HG03575 (cell line): ENCODE measurements around the gene NLN.
"Not testable (repeated sequence)": the region's sequence is repeated elsewhere in the genome, so short reads cannot be mapped to it uniquely, and the experiment has no call there.

Experiments
- ATAC-seq: cut with Tn5 transposase; IDR thresholded peaks from one replicate; pipeline ENCODE4 v1.9.1; 2021; ENCODE audit not compliant: unreplicated experiment, insufficient number of reproducible peaks, low FRiP score; ENCODE audit errors: extremely low read depth

NLN gene

DNA sequence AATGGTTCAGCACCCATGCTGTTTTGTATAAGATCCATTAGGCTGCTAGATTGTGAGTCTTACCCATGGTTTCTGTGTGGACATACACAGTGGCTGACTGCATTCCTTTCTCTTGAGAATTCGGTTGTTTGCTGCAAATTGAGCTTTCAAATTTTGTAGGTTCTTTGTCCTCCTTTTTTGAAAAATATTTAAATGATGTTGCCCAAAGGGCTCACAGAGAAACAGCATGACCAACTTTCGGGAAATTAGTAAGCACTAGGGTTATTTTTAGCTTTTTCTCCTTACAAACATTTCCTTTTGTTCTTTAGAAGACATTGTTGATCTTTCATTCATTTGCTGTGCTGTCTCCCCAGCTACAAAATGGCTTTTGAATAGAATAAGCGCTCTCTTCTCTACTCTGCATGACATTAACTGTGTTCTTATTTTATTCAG lies 79.4 kb downstream of the NLN start:
- ATAC-seq, result no peak

- ATAC-seq, result no peak
Observed at GRCh38 chr5:65802080-65802479, 80.1 kb downstream of the NLN start.

GRCh38 chr5:65802820-65803219 lies 80.8 kb downstream of the NLN start:
- ATAC-seq, result no peak

DNA sequence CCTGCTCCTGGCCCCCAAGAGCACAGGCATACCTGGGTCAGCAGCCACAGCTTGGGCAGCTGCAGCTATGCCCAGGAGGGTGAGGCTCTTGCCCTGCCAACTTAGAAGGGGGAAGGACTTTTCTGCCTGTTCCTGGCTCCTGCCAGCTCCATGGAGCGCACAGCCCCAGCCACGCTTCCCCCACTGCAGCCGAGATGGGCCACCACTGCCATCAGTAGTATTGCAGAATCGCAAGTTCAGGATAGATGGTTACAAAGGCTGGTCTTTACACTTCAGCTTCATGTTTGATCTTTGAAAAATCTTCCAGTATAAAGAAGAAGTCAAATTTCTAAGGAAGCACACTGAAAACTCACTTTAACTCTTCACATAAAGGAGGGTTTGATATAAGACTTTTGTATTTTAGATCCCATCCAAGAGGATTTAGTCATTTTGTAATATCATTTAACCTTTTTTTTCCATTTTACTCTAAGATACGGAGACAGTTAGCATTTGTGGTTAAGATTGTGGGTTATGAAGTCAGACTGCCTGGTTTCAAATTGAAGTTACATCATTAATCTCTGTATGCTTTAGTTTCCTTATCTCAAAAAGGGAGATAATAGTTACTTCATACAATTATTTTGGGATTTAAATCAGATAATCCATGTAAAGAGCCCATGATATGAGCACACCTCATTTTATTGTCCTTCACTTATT lies 81.8 kb downstream of the NLN start:
- no peak for ATAC-seq

GRCh38 chr5:65805089-65805488 lies 83.1 kb downstream of the NLN start:
- no peak for ATAC-seq

DNA sequence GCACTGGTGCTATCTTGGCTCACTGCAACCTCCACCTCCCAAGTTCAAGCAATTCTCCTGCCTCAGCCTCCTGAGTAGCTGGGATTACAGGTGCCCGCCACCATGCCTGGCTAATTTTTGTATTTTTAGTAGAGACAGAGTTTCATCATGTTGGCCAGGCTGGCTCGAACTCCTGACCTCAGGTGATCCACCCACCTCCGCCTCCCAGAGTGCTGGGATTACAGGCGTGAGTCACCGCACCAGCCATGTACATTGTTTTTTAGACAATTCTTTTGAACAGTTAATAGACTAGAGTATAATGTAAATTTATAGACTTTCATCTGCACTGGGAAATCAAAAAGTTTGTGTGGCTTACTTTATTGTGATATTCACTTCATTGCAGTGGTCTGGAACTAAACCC lies 85.5 kb downstream of the NLN start:
- ATAC-seq, result not testable (repeated sequence)

GRCh38 chr5:65808251-65808741 lies 86.3 kb downstream of the NLN start:
- ATAC-seq, result no peak

- ATAC-seq, result no peak
Observed at GRCh38 chr5:65808818-65809217, 86.8 kb downstream of the NLN start.

DNA sequence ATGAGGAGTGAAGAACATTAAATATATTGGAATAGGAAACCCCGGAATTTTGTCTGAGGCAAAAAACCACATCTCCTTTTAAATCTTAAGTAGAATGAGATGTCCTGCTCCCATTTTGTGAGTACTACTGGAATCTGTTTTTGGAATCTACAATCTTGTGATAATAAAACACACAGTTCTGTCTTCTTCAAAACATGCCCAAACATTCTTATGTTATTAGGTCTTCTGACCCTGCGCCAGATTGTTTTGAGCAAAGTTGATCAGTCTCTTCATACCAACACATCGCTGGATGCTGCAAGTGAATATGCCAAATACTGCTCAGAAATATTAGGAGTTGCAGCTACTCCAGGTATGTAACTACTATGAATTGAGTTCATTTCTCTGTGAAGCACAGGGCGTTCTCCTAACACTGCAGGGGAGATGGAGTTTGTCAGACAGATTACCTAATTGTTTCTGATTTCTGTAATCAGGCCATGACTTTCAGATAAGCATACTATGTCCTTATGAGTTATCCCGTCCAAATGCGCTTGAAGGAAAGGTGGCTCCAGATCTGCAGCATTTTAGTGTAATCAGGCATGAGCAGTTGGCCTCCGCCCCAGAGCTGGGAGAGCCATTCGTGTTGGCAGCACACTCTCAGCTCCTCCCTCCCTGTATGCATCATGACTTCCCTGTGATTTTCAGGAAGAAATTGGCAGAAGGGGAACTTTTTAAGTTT lies 88.0 kb downstream of the NLN start:
- no peak for ATAC-seq

DNA sequence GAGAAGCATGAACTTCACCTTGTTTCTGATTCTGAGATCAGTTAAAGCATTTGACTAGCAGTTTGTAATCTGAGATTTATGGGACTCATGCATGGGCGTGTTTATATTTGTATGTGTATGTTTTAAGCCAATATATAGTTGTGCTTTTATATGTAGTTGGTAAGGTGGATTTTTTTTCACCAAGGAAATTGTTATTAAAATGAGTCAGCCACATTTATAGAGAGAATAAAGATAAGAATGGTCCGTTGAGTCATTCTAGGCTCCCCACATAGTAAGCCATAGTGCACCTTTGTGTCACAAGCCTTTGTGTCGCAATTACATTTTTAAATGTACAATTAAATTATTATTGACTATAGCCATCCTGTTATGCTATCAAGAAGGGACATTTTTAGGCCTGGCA lies 89.0 kb downstream of the NLN start:
- no peak for ATAC-seq

DNA sequence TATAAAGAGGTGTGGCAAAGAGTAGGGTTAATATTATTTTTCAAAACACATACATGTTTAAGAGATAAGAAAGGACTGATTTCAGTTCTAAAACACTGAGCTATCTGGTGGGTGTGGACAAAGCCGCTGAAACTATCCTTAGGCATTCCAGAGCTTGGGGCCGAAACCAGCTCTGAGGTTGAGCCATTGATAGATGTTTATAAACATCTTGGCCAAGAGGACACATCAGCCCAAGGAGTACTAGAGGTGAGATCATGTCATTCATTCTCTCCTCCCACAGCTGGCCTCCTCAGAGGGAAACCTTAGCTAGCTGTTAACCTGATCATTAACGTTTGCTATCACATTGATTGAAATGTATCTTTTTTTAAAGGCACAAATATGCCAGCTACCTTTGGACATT lies 89.9 kb downstream of the NLN start:
- no peak for ATAC-seq

DNA sequence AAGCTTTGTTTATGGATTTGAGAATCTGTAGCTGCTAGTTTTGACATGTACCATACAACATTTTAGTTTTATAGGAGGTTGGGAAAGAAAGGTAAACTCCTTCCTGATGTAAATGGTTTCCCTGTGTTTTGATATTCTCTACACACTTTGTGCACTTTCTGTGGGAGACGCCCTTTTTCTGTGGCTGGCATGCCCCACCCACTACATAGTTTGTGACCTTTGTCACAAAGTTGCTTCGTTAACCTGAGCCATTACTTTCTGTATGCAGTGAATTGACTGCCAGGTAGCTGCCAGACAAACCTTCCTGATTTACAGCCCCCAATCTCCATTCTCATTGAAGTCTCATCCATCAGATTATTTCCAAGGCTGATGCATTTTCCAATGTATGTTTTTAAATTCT lies 90.6 kb downstream of the NLN start:
- ATAC-seq, result no peak

DNA sequence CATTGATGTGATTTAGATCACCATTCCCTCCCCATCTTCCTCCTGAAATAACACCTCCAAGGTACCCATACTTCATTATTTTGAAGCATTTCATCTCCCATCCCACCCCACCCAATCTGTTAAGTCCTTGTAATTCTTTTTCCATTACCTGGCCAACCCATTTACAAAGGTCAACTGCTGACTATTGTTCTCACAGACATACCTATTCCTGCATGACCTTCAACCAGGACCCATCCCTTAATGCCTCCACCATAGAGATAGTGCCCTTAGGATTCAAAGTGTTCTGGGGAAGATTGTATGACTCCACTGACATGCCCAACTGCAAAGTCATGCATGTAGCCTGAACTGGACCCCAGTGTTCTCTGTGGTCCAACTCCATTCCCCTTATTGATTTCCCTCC lies 91.2 kb downstream of the NLN start:
- no peak for ATAC-seq

- no peak for ATAC-seq
Observed at GRCh38 chr5:65815161-65815560, 93.2 kb downstream of the NLN start.

DNA sequence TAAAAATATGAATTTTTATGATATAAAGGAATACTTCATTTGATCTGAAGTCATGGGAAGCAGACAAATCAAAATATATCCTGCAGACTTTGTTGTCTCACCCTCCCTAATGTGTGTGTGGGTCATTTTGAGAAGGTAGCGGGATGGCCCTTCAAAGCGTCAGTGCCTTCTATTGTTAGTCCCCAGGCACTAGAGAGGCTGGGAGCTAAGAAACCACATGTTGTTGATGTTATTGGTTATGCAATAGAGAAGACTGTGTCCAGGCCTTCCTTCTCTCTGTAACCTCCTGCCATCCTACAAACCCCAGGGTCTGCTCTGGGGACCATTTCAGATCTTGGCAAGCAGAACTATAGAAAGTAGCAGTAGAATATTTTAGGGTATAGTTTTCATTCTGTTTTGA lies 94.7 kb downstream of the NLN start:
- ATAC-seq, result no peak

- no peak for ATAC-seq
Observed at GRCh38 chr5:65817931-65818330, 95.9 kb downstream of the NLN start.

GRCh38 chr5:65818592-65818991 lies 96.6 kb downstream of the NLN start:
- ATAC-seq, result no peak

DNA sequence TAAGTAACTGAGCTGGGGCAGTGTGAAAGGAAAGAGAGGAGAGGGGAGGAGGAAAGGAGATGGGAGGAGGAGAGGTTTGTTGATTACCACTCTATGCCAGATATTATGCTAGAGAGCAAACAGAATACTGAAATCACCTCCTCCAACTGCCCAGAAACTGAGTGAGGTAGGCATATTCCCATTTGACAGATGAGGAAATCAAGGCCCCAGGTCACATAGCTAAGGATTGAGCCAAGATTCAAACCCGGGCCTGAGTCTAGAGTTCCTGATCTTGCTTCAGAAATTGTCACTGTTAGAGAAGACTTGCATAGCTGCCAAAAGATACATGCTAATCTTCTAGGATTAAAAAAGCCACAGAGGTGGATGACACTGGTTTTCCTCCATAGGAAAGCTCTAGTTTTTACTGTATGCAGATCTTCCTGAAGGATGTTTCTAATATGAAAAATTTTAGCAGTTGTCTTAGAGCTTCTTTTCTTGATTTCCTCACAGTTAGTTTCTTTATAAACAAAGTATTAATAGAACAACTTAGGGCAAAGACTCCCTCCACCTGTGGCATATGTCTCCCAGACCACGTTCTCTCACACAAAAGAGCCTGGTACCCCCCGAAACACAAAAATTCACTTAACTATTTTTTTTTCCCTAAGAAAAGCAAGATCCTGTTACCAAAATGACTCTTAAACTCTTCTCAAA lies 97.4 kb downstream of the NLN start:
- no peak for ATAC-seq

GRCh38 chr5:65819905-65820240 lies 97.9 kb downstream of the NLN start:
- ATAC-seq, result no peak

DNA sequence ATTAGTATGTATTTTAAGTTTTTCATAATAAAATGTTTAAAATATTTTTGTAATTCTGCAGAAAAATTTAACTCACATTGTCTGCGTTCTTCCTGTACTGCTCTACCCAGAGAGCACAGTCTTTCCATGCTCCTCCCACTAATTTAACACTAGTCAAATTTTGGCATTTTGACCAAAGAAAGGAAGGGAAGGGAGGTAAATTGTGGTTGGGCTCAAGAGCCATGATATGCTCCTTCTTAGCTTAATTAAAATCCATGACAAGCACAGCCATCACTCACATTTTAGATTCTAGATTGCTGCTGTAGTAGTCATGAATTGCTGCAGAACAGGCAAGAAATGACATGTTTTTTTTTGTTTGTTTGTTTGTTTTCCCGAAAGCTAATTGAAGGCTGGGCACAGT lies 98.4 kb downstream of the NLN start:
- ATAC-seq, result no peak
